GM19324 (cell line): Measurements from ENCODE around the gene LEPR.
A peak's percentile ranks its signal among the peaks of the same experiment; 100 is the strongest.
"Not testable (repeated sequence)": the region's sequence is repeated elsewhere in the genome, so short reads cannot be mapped to it uniquely, and the experiment has no call there.

Experiments
- ATAC-seq: cut with Tn5 transposase; IDR thresholded peaks from one replicate; pipeline ENCODE4 v1.9.1; 2021; ENCODE audit warnings: mild to moderate bottlenecking, moderate library complexity; ENCODE audit not compliant: unreplicated experiment, low FRiP score

LEPR gene

GRCh38 chr1:65420590-65421350 lies at the start of gene LEPR, which contains the start of gene LEPROT:
Gene LEPR (plus strand): TSS chr1:65420668. CDS start chr1:65565566, 144,898 bp downstream.
Gene LEPROT (plus strand): TSS chr1:65420668. CDS start chr1:65420725, 57 bp downstream.
- ATAC-seq, result peak; percentile 72

- no peak for ATAC-seq
Measured at GRCh38 chr1:65371544-65371943, 48.9 kb upstream of the LEPR start.

- no peak for ATAC-seq
Measured at GRCh38 chr1:65372557-65372956, 47.9 kb upstream of the LEPR start.

GRCh38 chr1:65377496-65378246 lies 42.8 kb upstream of the LEPR start:
- ATAC-seq, result no peak

- ATAC-seq, result no peak
Measured at GRCh38 chr1:65378247-65378946, 42.1 kb upstream of the LEPR start.

GRCh38 chr1:65384426-65384825 lies 36.0 kb upstream of the LEPR start:
- ATAC-seq, result not testable (repeated sequence)

- ATAC-seq, result no peak
Measured at GRCh38 chr1:65386439-65386838, 34.0 kb upstream of the LEPR start.

- ATAC-seq, result no peak
Measured at GRCh38 chr1:65387821-65388220, 32.6 kb upstream of the LEPR start.

GRCh38 chr1:65388908-65389695 lies 31.4 kb upstream of the LEPR start:
- no peak for ATAC-seq

GRCh38 chr1:65392497-65392896 lies 28.0 kb upstream of the LEPR start:
- no peak for ATAC-seq

- ATAC-seq, result peak; percentile 79
Measured at GRCh38 chr1:65393347-65393746, 27.1 kb upstream of the LEPR start.

GRCh38 chr1:65393928-65394327 lies 26.5 kb upstream of the LEPR start:
- no peak for ATAC-seq

- ATAC-seq, result no peak
Measured at GRCh38 chr1:65395887-65396612, 24.4 kb upstream of the LEPR start.

GRCh38 chr1:65398083-65398482 lies 22.4 kb upstream of the LEPR start:
- no peak for ATAC-seq

GRCh38 chr1:65399003-65399402 lies 21.5 kb upstream of the LEPR start:
- ATAC-seq, result no peak

GRCh38 chr1:65401612-65402011 lies 18.9 kb upstream of the LEPR start:
- no peak for ATAC-seq

GRCh38 chr1:65404941-65405340 lies 15.5 kb upstream of the LEPR start:
- no peak for ATAC-seq

- no peak for ATAC-seq
Measured at GRCh38 chr1:65407877-65408276, 12.6 kb upstream of the LEPR start.

- ATAC-seq, result no peak
Measured at GRCh38 chr1:65409314-65409713, 11.2 kb upstream of the LEPR start.
